TTC549 (cell line): ENCODE results near the gene HAUS3.

Source experiments
- FAIRE-seq: peaks from 2 replicates; lab custom pipeline; 2012; peaks lifted over from hg19 to GRCh38; lab: Jason Lieb, UNC

Gene HAUS3

DNA sequence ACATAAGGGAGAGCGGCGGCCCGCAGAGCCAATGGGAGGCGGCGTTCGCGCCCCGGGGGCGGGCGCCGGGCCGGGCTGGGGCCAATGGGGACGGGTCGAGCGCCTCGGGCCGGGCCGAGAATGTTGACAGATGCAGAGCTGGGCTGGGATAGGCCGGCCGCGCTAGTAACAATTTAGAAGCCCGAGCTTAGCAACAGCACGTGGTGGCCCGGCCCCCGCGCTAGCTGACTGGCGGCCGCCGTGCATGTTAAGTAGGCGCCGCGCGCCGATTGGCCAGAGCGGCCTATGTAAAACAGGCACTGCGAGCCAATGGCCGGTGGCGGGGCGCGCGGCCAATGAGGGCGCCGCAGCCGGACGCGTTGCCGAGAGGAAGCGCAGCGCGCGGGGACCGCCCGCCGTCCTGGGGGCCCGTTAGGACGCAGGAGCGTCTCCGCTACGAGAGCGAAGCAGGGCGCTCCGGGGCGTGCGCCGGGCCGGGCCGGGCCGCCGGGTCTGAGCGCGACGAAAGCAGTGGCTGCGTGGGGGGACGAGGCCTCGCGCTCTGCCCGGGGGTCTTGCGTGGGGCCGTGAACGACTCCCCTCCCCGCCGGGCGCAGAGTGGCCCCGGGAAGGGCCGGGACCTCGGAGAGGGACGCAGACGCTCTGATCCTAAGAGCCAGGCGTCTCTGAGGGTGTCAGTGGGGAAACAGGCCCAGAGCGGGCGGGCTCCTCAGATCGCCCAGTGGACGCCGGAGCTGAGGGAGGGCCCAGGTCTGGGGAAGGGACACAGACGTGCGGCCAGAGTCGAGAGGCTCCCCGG lies 20.4 kb upstream of the HAUS3 start:
- FAIRE-seq: peak; percentile 52

DNA sequence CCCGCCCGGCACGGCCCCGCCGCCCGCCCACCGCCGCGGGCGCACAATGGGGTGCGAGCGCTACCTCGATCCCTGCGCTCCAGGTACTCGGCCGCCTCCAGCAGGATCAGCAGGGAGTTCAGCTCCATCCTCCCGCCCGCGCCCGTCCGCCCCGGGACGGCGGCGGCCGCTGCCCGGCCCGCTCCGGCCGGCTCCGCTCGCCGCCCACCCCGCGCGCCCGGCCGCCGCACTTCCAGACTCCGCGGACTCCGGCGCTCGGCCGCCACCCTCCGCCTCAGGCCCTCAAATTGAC lies 19.9 kb upstream of the HAUS3 start, which contains the start of gene MXD4:
MXD4 (minus strand) TSS at position 257 of the 292 bp plus-strand sequence; CDS start at position 128, 129 bp downstream.
- no peak for FAIRE-seq

DNA sequence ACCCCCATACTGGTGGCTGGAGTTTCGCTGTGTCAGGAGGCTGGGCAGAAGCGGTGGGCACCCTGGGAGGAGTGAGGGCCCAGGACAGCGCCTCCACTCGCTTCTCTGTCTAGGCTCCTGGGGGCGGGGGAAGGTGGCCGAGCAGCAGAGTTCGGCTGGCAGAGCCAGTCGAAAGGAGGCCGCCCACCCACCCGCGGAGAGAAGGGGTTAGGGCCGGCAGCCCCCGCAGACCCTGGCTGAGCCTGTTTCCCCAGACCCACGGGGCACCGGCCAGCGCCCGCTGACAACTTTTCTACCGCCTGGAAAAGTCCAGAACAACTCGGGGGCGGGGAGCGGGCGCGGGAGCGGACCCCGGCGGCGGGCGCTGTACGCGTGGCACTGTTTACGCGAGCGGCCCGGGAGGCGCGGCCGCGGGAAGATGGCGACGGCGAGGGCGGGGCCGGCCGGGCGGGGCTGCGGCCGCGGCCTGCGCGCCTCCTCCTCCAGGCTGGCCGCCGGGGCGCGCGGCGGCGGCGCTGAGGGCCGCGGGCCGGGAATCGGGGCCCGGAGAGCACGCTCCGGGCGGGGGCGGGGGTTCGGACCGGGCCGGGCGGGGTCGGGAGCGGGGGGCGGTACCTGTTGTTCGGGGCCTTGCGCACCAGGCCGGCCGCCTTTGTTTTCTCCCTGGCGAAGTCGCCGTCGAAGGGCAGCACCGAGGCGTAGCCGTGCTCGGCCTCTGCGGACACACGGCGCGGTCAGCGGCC lies 19.4 kb upstream of the HAUS3 start:
- no peak for FAIRE-seq

DNA sequence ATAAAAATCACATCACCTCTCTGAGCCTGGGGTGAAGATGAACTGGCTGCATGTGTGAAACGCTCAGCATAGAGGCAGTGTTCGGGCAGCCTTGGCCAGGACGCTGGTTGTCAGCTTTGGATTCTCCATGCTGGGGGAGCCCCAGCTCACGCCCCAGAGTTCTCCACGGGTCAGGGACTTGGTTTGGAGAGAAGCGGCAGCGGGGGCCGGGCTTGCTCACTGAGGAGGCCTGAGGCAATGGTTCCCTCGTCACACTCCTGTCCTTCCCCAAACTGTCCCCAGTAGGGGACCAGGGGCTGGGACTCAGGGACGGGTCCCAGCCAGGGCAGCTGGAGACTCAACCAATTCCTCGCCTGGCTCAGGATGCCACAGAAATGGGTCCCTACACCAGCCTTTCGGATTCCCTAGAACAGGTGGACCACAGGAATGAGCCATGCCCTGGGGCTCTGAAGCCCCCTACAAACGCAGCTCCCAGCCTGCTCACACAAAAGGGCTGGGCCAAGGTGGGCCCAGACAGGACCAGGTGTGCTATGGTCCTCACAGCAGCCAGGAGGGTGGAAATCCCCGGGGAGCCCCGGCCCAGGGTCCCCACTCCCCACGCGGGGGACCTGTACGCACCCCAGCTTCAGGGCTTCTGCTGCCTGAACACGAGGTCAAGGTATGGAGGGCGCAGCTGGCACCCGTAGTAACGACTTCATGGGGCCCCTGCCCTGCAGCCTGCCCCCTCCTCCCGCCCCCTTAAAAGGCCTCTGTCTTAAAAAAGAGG lies 18.6 kb upstream of the HAUS3 start:
- FAIRE-seq: no peak

DNA sequence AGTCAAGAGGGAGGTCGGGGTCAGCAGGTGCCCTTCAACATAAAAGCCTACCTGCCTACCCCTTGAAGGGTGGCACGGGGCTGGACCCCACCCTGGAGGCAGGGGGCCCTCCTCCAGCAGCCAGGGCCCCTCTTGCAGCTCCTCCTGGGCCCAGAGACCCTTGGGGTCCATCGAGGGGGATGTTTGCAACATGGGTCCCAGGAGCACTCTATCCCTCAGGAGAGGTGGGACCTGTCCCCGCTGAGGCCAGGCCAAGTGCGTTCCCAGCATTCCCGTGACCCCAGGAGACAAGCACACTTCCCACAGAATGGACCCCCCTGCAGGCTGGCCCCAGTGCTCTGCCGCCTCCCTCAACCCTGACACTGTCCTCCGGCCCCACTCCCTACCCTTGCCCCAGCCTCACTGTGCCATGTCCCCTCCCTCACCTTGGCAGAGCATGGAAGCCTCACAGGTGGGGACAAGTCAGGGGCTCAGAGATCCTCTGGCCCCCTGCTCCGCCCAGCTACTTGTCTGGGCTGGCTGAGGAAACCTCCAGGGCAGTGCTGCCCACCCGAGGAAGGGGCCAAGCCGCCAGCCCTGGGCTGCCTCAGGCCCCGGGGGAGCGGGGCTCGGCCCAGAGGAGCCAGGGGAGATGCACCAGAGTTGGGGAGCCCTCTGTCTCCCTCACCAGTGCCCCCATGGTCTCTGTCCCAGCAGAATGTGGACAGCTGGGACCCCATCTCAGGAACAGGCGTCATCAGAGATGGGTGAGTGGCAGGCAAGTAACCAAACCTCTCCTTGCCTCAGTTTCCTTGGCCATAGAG lies 17.8 kb upstream of the HAUS3 start:
- no peak for FAIRE-seq

DNA sequence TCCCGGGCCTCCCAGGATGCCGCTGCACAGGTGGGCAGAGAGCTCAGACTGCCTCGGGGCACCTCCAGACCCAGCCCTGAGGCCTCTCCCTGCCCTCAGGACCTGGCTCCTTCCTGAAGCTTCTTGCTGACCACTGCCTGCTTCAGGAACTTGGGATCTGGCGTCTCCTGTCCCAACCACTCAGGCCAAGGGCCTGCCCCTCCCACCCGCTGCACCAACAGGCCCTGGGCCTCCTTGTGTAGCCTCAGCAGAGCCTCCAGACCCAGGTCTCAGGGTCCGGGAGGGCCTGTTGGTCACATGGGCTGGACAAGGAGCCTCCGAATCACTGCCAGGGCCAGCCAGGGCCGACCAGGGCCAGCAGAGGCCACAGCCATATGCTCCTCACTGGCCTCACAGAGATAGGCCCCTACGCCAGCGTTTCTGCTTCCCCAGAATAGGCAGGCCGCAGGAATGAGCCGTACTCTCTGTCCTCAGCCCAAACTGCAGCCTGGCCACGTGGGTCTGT lies 17.2 kb upstream of the HAUS3 start:
- FAIRE-seq: no peak

DNA sequence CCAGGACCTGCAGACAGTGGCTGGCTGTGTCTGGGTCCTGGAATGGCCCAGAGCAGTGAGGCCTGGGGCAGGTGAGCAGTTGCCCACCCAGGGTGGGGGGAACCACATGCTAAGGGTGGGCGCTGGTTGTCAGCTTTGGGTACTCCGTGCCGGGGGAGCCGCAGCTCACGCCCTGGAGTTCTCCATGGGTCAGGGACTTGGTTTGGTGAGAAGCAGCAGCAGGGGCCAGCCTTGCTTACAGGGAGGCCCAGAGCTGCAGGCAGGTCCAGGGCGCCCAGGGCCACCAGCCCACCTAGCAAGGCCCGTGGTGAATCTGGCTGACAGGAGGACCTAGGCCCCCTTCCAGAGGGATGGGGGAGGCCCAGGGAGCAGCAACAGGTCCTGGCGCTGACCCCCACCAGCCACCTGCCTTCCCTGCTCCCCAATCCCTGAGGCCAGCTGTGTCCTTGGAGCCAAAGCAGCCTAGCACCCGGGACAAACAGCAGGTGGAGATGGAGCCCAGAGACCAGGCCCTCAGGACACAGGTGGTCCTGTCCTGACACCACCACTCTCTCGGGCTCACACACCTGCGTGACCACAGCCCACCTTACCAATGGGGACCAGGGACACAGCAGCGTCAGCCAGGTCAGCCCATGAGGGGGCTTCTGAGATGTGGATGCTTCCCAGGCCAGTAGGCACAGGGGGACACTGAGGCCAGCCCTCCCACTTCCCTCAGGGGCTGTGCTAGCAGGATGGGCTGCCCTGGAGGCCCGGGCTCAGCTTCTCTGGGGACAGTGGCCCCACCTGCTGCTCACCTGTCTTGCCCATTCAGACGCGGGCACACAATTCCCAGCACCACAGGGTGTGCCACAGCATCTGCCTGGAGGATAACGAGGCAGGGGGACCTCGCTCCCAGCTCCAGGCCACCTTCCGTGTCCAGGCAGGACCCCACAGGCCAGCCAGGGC lies 16.4 kb upstream of the HAUS3 start:
- FAIRE-seq: no peak

DNA sequence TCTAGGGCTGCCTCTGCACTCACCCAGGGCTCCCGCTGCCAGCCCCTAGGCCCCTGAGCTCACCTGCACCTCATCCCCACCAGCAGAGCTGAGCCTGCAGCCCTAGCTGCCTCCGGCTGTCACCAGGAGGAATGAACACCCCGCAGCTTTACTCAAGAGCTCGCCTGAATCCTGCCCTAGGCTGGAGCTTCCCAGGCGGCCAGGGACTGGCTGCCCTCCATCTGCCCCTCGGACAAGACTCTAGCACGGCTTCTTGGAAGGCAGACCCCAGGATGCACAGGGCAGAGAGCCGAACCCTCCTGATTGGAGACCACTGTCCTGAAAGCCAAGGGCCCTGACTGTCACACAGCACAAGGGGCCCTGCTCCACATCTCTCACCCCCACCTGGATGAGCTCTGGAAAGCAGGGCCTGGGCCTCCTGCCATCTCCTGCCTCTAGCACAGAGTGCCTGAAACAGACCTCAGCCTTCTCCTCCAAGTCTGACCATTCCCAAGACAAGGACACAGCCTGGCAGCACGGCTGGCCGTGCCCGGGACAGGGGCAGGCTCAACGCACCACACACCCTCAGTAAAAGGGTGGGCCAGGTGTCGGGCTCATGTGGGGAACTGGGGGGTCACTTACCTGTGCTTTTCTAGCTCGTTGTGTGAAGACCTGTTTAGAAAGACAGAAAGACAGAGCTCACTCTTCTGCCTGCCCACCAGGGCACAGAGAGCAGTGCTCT lies 15.6 kb upstream of the HAUS3 start:
- FAIRE-seq: no peak

DNA sequence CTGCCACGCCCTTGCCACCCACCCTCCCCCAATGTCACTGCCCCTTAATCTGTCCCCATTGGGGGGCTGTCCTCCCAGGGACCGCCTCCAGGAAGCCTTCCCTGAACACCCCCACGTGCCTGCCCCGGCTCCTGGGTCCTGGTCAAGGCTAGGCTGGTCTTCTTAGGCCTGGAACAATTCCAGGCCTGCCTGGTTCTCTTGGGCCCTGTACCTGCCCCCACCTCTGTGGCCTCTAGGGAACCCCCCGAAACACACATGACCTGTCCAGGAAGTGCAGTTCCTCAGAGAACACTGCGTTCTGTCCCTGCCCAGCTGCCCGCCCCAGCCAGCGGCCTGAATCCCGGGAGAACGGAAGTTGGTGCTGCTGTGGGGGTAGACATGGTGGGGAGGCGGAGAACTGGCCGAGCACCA lies 14.9 kb upstream of the HAUS3 start:
- no peak for FAIRE-seq

DNA sequence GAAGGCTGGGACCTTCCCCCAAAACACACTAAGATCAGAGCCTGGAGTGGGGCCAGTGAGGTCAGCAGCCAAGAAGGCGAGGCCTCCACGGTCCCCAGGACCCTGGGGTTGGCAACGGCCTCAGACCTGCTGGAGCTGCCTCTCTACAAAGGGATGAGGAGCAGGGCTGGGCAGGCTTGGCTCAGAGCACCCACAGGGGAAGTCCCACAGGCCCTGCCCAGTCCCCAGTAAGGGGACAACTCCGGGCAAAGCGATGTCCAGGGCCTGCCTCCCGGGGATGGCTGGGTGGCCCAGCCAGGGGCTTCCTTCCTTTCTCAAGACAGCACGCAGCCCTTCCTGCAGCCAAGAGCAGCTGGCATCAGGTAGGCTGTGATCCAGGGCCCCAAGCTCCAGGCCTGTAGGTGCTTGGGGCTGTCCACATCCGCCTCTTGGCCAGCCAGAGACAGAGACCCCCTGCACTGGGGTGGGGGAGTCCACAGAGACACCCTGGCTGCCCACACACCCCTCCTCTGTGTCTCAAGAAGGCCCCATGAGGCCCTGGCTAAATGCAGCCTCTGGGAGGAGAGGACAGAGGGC lies 14.3 kb upstream of the HAUS3 start:
- FAIRE-seq: no peak

DNA sequence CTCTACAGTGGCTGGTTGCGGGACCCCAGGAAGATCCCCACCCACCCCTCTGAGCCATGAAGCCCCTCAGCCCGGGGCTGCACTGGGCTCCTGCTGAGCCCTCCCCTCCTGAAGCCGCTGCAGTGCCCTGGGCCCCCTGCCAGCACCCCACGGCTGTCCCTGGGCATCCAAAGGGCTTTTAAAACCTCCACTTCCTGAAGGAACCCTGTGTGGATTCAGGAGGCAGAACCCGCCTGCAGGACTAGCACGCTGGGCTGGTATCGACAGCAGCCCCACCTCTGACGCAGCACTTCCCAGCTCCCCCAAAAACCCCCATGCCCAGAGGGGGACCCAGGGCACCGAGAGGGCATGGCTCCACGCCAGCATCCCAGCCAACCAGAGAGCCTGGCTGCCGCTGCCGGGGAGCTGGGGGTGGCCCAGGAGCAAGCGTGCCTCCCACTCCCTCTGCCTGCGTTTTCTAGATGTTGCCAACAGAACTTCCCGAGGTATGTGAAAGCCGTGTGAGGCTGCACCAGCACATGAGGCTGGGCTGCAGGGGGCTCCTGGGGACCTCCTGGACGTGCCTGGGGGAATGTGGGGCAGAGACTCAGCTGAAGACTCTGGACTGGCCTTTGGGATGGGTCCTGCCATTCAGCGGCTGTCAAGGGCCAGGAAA lies 13.7 kb upstream of the HAUS3 start:
- no peak for FAIRE-seq

DNA sequence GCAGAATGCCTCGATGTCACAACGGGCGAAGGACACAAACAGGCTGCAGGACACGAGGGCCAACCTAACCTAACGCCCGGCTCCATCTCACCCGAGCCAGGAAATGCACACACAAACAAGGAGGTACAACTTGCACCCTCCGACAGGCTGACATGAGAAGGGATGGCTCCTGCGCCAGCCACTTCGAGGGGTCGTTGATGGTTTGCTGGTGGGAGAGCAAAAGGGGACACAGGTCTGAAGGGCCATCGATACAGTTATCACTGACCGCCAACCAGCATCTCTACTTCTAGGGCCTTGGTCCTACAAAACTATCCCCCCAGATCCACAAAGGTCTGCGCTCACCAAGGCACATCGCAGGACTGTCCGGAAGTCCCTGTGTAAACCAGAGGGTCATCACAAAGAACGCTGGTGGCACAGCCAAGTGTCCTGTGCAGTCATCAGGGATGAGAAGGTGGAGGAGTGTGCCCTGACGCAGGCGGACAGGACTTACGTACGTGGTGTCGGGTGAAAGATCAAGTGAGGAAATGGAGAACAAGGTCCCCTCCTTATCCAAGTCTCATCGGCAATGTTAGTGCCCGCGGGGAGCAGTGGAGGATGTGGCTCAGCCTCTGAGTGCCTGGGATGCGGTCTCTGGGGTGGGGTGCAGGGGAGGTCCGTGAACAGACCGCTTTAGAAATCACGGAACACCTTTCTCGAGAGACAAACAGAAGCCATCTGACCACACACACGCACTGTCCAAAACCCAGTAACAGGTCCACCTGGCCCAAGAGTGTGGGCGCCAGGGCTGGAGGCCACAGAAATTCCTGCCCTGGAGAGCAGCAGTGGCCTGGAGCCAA lies 13.0 kb upstream of the HAUS3 start:
- no peak for FAIRE-seq

DNA sequence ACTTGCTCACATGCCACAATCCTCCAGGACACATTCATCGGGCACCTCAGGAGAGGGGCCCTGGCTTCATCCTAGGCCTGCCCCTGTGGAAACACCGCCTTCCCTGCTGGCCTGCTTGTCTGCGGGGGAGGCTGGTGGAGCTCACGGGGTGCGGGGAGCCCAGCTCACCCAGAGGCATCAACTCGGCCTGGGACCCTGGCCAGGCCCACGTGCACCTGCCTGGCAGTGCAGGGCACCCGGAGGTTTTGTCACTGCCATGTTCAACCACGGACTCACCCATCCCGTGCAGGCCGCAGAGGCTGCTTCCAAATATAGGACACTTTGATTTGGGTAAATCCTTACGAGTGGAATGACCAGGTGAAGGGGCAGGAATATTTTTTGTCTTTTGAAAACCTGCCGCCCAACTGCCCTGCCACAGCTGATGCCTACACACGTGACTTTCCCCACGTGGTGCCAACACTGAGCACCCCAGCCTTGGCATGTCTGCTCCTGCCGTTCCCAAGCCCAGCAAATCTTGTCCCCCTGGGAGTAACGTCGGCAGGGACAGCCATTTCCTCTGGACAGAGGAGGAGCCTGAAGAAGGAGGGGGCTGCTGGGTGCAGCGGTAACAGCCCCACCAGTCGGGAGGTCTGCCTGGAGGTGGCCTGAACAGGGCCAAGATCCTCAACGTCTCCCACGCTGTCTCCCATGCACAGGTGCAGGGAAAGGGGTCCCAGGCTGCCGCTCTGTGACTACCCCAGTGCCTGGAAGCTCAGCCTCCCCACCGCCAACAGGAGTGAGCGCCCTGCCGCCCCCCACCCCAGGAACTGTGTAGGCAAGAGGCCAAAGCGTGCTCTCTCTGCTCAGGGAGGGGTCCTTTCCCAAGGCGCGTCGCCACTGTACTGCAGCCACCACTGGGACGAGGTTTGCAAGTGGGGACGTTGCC lies 11.5 kb upstream of the HAUS3 start:
- FAIRE-seq: no peak

DNA sequence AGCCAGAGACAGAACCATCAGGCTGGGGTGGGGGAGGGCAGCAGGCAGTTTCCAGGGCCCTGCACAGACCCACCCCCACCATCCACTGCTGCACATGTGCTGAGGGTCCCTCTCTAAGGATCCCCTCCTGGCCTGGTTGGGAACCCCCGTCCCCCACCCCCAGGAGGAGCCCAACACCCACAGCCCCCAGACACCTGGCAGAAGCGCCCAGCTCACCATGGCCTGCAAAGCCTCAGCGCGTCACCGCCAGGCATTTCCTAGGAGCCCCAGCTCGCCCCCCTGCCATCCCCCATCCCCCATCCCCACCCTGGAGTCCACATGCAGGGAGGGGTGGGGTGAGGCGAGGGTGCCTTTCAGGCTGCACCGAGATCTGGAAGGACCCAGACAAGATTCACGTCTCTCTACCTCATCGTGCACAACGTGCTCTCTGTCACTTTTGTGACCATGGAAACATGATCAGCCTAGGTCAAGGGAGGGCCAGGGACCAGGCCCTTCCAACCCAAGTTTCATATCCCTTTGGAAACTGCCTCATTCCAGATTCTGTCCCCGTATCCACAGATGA lies 10.7 kb upstream of the HAUS3 start:
- no peak for FAIRE-seq

DNA sequence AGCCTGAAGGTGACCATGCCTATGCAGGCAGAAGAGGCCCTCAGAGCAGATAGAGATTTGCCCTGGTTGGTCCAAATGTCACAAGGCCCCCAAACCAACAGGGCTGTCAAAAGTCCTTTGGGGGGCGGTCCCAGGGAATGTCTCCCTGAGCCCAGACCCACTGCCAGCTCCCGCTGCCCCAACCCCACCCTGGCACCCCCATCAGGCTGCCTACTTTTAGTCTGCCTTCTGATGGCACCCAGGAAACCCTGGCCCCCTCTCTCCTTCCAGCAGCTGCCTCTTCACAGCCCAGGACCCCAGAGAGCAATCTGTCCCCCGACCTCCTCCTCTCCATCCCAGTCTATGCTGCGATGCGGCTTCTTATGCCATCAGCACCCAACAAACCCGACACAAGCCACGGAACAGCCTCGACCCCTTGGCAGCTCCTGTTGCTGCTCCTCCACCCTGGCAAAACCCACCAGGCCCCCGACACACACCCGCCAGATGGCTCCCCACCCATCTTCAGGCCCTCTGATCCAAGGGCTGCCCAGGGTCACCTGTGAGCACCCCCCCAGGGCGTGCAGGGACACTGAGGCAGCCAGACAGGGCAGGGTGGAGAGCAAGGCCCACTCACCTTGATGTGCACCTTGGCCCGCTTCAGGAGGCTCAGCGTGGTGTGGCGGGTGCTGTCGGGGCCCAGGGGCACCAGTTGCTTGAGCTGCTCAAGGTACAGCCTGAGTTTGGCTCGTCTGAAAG lies 10.0 kb upstream of the HAUS3 start:
- no peak for FAIRE-seq
